Fibroblast of mammary gland (primary cell): ENCODE measurements around the gene MTHFR.

Experiments used
- DNase-seq: peaks from one replicate; pipeline ENCODE4 v3.0.0-alpha.2; 2010; ENCODE audit warnings: low read depth
- H3K4me3 ChIP-seq: 2 replicates; pipeline ENCODE4 v1.5.1; 2011; ENCODE audit warnings: low read depth, mild to moderate bottlenecking, low read length, moderate library complexity; ENCODE audit not compliant: control insufficient read depth
- CTCF ChIP-seq: conservative IDR thresholded peaks from 2 replicates; pipeline ENCODE4 v1.5.1; 2011; ENCODE audit warnings: low read depth, low read length, inconsistent platforms; ENCODE audit not compliant: control insufficient read depth, insufficient read depth

MTHFR gene

GRCh38 chr1:11838349-11839272 lies 32.8 kb upstream of the MTHFR start:
- H3K4me3 ChIP-seq, result no peak overlapping the region
- peak; percentile 52 for DNase-seq
- peak; percentile 98 for TF ChIP-seq CTCF

GRCh38 chr1:11837767-11838348 lies 32.1 kb upstream of the MTHFR start:
- no peak for DNase-seq
- TF ChIP-seq CTCF, result no peak
- no peak overlapping the region for H3K4me3 ChIP-seq

GRCh38 chr1:11836955-11837766 lies 31.4 kb upstream of the MTHFR start:
- no peak overlapping the region for H3K4me3 ChIP-seq
- no peak for DNase-seq
- TF ChIP-seq CTCF, result no peak

- no peak for DNase-seq
- TF ChIP-seq CTCF, result no peak
- H3K4me3 ChIP-seq, result no peak overlapping the region
These were observed 29.9 kb upstream of the MTHFR start for GRCh38 chr1:11835441-11836225.

- TF ChIP-seq CTCF, result no peak
- H3K4me3 ChIP-seq, result no peak overlapping the region
- DNase-seq, result no peak
These were observed 28.1 kb upstream of the MTHFR start for GRCh38 chr1:11833900-11834299.

GRCh38 chr1:11833497-11833896 lies 27.7 kb upstream of the MTHFR start:
- no peak overlapping the region for H3K4me3 ChIP-seq
- no peak for TF ChIP-seq CTCF
- DNase-seq, result no peak
